Stimulated activated CD4-positive, alpha-beta T cell treated with anti-CD3 and anti-CD28 coated beads, Interleukin-15, amount 100 ng/mL, for 24 hours (primary cell): ENCODE measurements around the gene TTC14.
"Not testable (repeated sequence)": the region's sequence is repeated elsewhere in the genome, so short reads cannot be mapped to it uniquely, and the experiment has no call there.

Experiments used
- DNase-seq: peaks from one replicate; pipeline ENCODE4 v3.0.0-alpha.2; 2020

TTC14 gene, protein sequence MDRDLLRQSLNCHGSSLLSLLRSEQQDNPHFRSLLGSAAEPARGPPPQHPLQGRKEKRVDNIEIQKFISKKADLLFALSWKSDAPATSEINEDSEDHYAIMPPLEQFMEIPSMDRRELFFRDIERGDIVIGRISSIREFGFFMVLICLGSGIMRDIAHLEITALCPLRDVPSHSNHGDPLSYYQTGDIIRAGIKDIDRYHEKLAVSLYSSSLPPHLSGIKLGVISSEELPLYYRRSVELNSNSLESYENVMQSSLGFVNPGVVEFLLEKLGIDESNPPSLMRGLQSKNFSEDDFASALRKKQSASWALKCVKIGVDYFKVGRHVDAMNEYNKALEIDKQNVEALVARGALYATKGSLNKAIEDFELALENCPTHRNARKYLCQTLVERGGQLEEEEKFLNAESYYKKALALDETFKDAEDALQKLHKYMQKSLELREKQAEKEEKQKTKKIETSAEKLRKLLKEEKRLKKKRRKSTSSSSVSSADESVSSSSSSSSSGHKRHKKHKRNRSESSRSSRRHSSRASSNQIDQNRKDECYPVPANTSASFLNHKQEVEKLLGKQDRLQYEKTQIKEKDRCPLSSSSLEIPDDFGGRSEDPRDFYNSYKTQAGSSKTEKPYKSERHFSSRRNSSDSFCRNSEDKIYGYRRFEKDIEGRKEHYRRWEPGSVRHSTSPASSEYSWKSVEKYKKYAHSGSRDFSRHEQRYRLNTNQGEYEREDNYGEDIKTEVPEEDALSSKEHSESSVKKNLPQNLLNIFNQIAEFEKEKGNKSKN

DNA sequence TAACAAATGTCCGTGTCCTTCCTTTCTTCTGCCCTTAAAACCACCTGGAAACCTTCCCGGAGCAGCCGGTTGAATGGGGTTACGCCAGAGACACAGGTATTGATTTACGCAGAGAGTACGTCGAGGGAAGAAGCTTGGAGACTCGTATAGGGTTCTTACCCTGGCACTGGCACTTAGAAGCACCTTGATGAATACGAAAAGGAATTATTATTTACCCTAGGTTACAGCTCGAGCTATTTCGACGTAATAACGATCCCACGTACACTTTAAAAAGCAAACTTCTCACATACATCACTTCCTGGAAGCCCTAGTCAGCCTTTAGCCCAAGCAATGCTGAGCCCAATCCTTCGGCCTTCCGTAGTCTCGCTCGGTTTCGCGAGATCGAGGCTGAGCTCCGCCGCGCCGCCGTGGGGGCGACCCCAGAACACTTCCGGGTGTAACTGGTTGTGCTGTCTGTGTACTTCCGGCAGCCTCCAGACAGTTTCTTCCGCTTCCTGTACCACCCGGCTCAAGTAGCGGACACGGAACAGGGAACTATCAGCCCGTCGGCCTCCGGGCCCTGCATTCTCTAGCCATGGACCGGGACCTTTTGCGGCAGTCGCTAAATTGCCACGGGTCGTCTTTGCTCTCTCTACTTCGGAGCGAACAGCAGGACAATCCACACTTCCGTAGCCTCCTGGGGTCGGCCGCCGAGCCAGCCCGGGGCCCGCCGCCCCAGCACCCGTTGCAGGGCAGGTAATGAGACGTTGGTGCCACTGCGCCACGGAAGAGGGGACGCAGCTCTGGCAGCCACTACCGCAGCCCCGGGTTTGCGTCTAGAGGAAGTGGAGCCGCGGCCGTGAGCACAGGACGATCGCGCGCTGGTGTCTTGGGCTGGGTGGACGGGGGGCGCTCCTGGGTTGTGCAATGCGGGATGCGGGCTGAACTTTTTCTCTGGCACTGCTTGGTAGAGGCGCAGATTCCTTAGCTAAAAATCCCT, at the start of gene TTC14:
Gene TTC14 (plus strand): TSS at position 476 of the 979 bp plus-strand sequence. CDS start 99 bp downstream, at position 575.
- DNase-seq, result peak; percentile 95

DNA sequence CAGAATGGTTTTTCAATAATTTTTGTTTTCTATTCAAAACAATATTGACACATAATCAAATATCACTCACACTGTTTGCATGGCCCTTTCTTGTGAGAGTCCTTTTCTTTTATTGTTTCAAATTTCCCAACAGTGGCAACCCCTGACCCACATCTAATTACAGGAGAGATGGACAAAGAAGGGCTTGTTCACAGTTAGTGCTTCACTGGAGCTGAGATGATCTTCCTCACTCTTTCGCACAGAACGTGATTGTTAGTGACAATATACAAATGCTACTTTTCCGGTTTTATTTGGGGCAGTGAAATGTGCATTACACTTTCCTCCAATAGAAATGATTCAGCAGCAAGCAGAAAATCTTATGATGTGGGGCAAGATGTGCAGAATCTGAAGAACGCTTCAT, 38.6 kb upstream of the TTC14 start:
- no peak for DNase-seq

DNA sequence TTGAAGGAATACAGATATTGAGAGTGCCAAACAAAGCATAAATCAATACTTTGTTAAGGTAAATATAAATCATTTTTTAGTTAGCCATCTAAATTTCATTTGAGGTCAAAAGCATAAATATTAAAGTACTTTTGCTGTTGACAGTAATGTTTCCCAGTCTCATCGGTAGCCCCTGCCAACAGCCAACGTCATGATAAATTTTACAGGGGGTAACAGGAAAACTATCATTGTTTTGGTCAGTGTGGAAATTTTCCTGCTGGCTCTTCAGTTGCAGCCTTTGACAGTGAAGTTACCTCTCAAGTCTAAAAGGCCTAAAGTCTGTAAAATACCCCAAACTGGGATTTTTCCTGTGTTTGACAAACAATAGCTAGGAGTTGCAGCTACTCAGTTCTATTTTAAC, 37.3 kb upstream of the TTC14 start:
- DNase-seq, result no peak

DNA sequence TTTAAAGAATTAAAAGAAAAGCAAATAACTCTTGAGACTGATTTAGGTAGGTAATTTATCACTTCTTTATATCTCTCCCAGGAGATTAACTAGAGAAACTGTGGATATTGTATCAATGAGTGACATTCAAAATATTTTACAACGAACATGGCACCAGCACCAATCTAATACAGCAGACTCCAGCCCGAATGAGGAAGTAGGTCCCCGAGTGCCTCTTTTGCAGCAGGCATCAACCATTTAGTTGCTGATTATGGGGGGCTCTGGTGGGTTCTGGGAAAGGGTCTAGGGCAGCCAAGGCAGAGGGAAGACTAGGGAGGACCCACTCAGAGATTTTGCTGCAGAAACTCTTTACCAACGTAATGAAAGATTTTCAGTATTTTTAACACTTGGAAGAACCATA, 31.7 kb upstream of the TTC14 start:
- DNase-seq, result no peak

DNA sequence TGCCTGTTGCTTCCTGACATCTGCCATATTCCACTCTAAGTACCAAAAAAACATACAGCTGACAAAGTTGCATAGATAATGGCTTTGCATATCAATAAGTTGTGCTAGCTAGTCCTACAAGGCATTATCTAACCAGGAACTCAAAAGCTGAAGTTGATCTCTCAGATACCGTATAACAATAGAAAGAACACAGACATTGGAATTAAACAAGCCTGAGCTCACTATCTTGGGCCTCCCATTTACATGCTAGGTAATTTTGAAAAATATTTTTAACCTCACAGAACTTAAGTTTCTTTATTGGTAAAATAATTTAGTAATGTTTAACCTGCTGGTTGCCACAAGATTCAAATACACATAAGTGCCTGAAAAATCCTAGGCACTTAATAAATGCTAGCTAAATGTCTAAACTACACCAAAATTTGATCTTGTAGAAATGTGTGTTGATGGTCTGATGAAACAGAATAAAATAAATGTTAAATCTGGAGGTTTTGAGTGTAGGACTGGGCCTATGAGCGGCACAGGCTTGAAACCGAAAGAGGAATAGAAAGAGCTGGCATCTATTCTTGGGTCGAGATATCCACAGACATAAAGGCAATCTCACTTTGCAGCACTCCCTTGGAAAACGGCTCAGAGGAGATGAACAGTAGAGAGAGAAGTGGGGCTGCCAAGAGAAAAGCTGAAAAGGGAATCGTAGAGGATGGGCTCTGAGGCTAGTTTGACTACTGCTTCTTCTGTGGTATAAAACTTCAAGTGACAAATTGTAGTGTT, 29.9 kb upstream of the TTC14 start:
- DNase-seq, result no peak

DNA sequence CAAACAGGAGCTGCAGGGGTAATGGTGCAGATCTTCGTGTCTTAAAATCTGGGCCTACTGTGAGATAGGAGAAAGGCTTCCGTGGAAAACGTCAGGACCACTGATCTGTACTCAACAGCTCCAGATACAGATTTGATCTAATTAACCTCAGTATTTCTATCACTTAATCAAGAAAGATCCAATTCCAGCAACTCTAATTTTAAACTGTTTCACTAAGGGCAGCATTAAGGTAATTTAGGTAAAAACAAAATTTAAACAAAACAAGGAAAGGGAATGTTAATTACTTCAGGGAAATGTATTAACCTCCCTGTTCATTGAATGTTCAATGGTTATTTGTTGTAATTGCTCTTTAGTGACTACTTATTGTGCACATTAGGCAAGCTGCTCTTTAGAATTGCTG, 26.4 kb upstream of the TTC14 start:
- DNase-seq, result no peak

DNA sequence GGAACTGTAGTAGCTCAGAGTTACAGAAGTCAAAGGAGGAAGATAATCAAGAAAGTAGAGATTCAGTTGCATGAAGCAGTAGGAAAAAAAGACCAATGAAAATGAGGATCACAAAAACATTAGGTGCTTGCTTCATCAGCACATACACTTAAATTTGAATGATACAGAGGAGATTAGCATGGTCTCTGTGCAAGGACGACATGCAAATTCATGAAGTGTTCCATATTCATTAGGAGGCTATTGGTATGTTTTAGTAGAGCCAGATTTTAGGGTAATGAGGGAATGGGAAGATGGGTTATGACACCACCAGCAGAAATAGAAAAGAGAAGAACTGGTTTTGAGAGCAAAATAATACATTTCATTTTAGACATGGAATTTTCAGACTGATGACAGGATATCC, 21.0 kb upstream of the TTC14 start:
- DNase-seq, result no peak

DNA sequence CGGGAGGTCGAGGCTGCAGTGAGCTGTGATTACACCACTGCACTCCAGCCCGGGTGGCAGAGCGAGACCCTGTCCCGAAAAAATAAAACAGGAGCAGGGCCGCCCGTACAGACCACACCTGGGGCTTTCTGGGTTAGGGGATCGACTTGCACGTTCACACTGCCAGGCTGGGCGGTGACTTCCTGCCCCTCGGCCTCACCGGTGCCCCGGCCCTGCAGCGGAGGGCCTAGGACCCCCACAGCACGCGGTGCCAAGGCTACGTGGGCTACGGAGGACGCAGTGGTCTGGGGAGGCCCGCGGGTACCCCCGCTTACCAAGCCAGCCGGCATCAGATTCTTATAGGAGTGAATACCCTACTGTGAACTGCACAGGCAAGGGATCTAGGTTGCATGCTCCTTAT, 11.6 kb upstream of the TTC14 start:
- no peak for DNase-seq

DNA sequence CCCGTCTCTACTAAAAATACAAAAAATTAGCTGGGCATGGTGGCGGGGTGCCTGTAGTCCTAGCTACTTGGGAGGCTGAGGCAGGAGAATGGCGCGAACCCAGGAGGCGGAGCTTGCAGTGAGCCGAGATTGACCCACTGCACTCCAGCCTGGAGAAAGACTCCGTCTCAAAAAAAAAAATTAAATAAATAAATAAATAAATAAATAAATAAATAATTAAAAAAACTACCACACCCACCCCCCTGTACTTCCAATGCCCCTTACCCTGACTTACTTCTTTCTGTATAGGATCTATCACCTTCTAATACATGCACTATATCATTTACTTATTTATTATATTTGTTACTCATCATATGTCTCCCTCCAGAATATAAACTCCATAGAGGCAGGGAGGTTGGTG, 8.3 kb upstream of the TTC14 start:
- DNase-seq, result not testable (repeated sequence)

DNA sequence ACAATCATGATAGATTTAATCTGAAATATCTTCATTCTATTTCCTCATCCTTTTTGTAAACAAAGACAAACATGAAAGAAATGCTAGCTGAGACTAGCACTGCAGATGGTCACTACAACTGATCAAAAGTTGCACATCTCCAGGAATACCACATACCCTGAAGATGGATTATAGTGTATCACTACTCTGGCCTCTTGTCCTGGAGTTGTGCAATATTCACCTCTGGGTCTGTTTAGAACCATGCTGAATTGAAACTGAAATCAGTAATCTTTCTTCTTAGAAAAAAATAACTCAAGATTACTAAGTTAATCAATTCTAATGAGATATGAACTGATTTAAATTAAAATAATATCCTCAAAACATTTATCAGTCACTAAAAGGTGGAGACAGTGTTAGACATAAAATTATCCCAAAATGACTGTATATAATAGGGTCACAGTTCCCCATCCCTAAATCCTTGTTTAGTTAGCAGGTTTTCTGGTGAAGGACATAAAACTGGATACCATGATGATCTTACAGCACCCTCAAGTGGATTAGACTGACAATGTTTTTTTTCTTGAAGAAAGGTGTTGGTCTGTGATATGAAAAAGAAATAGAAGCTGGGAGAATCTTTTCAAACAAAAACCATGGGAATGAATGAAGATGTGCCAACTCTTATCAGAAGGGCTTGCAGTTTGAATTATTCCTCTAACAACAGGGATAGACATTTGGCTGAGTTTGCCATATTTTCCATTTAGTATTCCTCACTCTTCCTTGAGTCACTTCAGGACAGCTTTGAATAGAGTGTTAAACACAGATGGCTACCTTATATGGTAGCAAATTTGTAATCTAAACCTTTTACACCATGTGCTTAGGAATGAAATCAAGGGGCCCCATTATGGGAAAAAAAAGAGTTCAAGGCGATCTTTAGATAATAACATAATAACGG, 7.1 kb upstream of the TTC14 start:
- DNase-seq, result no peak

DNA sequence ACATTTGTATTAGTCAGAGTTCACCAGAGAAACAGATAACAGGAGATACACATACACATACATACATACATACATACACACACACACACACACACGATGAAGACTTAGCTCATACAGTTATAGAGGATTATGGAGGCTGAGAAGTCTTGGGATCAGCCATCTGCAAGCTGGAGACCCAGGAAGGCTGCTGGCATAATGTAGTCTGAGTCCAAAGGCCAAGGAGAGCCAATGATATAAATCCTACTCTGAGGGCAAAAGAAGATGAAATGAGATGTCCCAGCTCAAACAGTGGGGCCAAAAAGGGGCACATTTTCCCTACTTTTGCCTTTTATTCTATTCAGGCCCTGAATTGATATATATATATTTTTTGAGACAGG, 6.4 kb upstream of the TTC14 start:
- DNase-seq, result no peak

DNA sequence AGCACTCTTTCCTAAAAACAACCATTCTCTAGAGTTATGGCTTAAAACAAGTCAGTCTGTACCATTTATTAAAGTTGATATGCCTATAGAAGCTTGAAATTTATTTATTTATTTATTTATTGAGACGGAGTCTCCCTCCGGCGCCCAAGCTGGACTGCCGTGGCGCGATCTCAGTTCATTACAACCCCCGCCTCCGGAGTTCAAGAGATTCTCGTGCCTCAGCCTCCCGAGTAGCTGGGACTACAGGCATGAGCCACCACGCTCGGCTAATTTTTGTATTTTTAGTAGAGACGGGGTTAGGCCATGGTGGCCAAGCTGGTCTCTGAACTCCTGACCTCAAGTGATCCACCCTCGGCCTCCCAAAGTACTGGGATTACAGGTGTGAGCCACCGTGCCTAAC, 1.5 kb upstream of the TTC14 start:
- no peak for DNase-seq

DNA sequence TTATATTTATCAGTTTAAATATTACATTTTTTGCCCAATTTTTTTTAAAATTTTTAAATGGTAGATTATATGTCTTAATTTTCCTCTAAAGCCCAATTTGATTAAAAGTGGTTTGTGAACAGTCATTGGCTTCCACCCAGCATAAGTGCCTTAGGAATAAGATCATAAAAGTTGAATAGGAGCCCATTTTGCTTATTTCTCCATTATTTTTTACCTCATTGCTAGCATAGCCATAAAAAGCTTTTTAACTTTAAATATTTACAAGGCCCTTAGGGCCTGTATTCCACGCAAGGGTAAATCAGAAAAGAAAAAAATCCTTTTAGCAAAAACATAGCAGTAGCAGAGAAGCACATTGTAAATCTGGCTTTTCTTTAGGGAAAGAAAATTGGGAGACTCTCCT, 9.0 kb downstream of the TTC14 start:
- DNase-seq, result no peak

DNA sequence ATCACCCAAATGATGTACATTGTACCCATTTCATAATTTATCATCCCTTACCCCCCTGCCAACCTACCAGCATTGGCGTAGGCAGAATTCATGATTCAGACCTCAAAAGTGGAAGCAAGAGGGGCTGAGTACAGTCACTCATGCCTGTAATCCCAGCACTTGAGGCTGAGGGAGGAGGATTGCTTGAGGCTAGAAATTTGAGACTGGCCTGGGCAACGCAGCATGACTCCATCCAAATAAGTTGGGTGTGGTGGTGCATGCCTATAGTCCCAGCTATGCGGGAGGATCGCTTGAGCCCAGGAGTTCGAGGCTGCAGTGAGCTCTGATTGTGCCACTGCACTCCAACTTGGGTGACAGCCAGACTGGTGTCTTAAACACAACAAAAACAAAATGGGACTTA, 10.4 kb downstream of the TTC14 start:
- no peak for DNase-seq

DNA sequence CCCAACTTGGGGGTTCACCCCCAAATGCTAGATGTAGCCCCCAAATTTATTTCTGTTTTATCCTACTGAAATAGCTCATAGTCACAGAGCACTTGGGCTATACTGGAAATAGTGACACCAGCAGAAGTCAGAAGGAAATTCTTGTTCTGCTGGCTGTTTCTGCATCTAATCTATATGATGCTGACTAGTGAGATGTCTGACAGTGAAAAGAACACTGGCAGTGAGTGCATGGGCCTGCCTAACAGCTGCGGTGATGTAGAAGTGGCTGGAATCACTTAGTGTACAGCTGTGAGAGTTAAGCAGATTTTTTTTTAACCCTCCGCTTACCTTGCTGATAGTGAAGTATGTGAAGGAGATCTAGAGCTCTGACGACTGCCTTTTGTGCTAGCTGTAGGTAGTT, 14.0 kb downstream of the TTC14 start:
- DNase-seq, result no peak

DNA sequence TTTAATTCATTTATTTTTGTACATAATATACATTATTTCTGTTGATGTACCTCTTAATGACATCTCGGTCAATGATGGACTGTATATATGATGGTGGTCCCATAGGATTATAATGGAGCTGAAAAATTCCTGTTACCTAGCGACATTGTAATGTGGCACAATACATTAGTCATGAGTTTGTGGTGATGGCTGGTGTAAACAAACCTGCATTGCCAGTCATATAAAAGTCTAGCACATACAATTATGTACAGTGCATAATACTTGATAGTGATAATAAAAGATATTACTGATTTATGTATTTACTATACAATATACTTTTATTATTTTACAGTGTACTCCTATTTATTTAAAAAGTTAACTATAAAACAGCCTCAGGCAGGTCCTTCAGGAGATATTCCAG, 15.1 kb downstream of the TTC14 start:
- DNase-seq, result no peak

DNA sequence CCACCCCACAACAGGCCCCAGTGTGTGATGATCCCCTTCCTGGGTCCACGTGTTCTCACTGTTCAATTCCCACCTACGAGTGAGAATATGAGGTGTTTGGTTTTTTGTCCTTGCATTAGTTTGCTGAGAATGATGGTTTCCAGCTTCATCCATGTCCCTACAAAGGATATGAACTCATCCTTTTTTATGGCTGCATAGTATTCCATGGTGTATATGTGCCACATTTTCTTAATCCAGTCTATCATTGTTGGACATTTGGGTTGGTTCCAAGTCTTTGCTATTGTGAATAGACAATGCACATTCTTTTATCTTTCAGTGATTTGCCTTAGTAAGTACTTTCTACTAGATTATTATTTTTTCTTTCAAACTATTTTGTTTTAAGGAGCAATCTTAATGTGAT, 16.6 kb downstream of the TTC14 start:
- not testable (repeated sequence) for DNase-seq

DNA sequence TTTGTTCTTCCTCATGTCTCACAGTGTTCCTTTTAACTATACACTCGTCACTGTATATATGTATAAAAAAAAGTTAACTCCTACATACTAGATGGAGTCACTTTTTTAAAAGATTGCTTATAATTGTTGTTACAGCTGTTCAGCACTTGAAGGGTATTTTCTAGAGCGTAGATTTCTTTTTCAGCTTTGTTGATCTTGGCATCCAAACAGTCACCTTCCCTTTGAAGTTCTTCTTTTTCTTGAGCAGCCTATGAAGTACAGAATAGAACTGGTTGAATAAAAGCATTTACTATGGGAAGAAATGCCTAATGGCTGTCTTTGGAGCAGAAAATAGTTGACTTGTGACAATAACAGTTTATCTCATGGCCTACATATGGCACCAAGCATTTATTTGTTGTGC, 17.8 kb downstream of the TTC14 start:
- no peak for DNase-seq

DNA sequence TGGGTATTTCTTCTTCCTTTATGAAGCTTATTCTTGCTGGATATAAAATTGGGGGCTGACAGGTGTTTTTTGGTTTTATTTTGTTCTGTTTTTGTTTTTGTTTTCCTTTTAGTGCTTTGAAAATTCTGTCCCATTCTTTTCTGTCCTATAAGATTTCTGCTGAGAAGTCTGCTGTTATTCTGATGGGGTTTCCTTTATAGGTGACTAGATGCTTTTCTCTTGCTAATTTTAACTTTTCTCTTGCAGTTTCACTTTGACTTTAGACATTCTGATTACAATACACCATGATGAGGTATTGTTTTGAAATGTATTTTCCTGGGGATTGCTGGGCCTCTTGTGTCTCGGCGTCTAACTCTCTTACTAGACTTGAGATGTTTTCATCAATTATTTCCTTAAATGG, 22.8 kb downstream of the TTC14 start:
- no peak for DNase-seq

DNA sequence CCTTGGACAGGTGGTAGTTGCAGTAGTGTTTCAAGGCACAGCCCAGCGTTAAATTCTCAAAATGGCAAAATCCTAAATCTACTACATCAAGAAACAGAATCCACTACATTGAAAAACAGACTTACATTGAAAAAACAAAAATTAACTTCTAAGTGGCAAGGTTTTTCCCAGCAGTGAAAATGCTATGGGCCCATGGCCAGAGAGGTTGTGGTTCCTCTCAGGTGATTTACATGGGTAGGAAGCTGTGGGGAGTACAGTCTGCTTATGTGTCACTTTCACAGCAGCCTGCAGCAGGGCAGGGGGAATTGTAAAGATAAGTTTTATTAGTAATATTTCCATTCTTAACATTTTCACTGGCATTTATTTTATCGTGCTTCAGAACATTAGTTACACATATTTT, 24.9 kb downstream of the TTC14 start:
- DNase-seq, result no peak

DNA sequence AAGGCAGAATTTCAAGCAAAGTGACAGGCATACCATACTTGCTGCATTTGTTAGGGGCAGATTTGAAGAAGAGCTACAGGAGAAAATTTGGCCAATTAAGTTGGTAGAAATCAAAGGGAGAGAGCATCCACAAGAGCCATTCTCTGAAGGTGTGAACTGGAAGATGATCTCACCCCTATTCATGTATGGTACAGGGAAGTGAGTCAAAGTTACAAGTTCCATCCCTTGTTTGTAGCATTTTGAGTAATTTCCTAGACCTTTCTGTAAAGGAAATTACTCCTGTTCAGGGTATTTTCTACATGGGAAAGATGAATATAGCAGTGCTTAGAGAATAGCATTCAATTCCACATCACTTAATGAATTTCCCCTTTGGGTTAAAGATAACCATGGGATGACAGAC, 28.4 kb downstream of the TTC14 start:
- DNase-seq, result no peak
